ENCODE measurements around the gene CARM1. TPM values are rescaled to one million over a fixed set of nuclear protein-coding genes. Genes with fewer than 3 reads are reported as not detected.
"Not testable (repeated sequence)": the region's sequence is repeated elsewhere in the genome, so short reads cannot be mapped to it uniquely, and the experiment has no call there.

The CARM1 gene
- total RNA-seq, 1 experiment from 2014 or later = 103 TPM

- DNase-seq (ENCODE audit: low read depth, low spot score); intact Hi-C loops (cut with micrococcal nuclease); H3K9me3 ChIP-seq (ENCODE audit: control insufficient read depth in 1 of 2, insufficient read depth in 1 of 2, low read depth in 1 of 2, low read length in 2 of 2); H3K4me3 ChIP-seq (replicated peaks in 1 of 2; ENCODE audit: low read depth in 1 of 2, low read length in 2 of 2); H3K27me3 ChIP-seq (ENCODE audit: insufficient read depth, low read length); POLR2A ChIA-PET; H3K36me3 ChIP-seq (ENCODE audit: control insufficient read depth in 1 of 2, insufficient read depth in 2 of 2, low read length in 2 of 2); H3K4me2 ChIP-seq (ENCODE audit: low read length); H3K9me2 ChIP-seq (ENCODE audit: insufficient read depth); ATAC-seq; H2AFZ ChIP-seq (ENCODE audit: low read depth, low read length, poor library complexity, severe bottlenecking); BruUV-seq (replicated peaks); H4K20me1 ChIP-seq (ENCODE audit: insufficient read depth); RAD21 ChIA-PET (ENCODE audit: low non-redundant PET in 1 of 2, low total read pairs in 2 of 2, uncharacterized antibody in 2 of 2, unreplicated experiment in 2 of 2): not testable (repeated sequence)
- Histone ChIP-seq H3K79me2 (ENCODE audit: insufficient read depth, low read length) (peaks cover 100% of the 10 kb centered on the region), H3K27ac (ENCODE audit: low read depth, low read length) (peak overlapping the region; percentile 45; the same call in 1 of the 2 replicates), H3K9ac (ENCODE audit: low read length) (peak overlapping the region; percentile 50; the same call in 1 of the 2 replicates), H3K4me1 (ENCODE audit: control insufficient read depth in 1 of 2, insufficient read depth in 2 of 2, low read length in 2 of 2) (peaks cover 39 to 82% of the 10 kb centered on the region in 2 experiments)
- CTCF ChIA-PET = interaction anchor here (1.0 to 1.3 kb wide), 3 partner anchors 17 to 59 kb away, joined by 3 to 4 read pairs (median 3); no protein-coding TSS in a partner anchor
These were observed 6.3 kb downstream of the CARM1 start for GRCh38 chr19:10877608-10878007.

GRCh38 chr19:10878253-10878652 is 6.9 kb downstream of the CARM1 start:
- CTCF ChIA-PET = interaction anchor here (1.0 to 3.7 kb wide), 3 partner anchors 14 to 20 kb away, joined by 3 to 15 read pairs (median 4); no protein-coding TSS in a partner anchor
- Histone ChIP-seq H3K27ac (ENCODE audit: low read depth, low read length) (peak overlapping the region; percentile 45), H3K4me1 (ENCODE audit: control insufficient read depth in 1 of 2, insufficient read depth in 2 of 2, low read length in 2 of 2) (peaks cover 32 to 82% of the 10 kb centered on the region in 2 experiments), H2AFZ (ENCODE audit: low read depth, low read length, poor library complexity, severe bottlenecking) (no peak overlapping the region), H3K27me3 (ENCODE audit: insufficient read depth, low read length) (no peaks in the 10 kb centered on the region), H3K79me2 (ENCODE audit: insufficient read depth, low read length) (peaks cover 100% of the 10 kb centered on the region), H4K20me1 (ENCODE audit: insufficient read depth) (no peaks in the 10 kb centered on the region), H3K36me3 (ENCODE audit: control insufficient read depth in 1 of 2, insufficient read depth in 2 of 2, low read length in 2 of 2) (no peaks in the 10 kb centered on the region), H3K4me2 (ENCODE audit: low read length) (no peak overlapping the region), H3K9me3 (ENCODE audit: control insufficient read depth in 1 of 2, insufficient read depth in 1 of 2, low read depth in 1 of 2, low read length in 2 of 2) (no peaks in the 10 kb centered on the region), H3K9ac (ENCODE audit: low read length) (peak overlapping the region; percentile 50), H3K4me3 (replicated peaks in 1 of 2; ENCODE audit: low read depth in 1 of 2, low read length in 2 of 2) (no peak overlapping the region), H3K9me2 (ENCODE audit: insufficient read depth) (no peaks in the 10 kb centered on the region)
- BruUV-seq (replicated peaks) = TSS peak; percentile 16
- POLR2A ChIA-PET = interaction anchor here (0.6 kb wide), 1 partner anchor 11 kb away, joined by 3 read pairs; no protein-coding TSS in a partner anchor
- intact Hi-C loops (cut with micrococcal nuclease) = no loop called here
- TF ChIP-seq SRF (IDR thresholded peaks at IDR 0.05; ENCODE audit: low read depth) (no peak), EGR1 (IDR thresholded peaks at IDR 0.05; ENCODE audit: low read depth) (no peak), ELF1 (IDR thresholded peaks at IDR 0.05; ENCODE audit: borderline replicate concordance, low read depth) (no peak), ZFX (IDR thresholded peaks at IDR 0.05) (no peak), REST (IDR thresholded peaks at IDR 0.05; ENCODE audit: low read depth) (no peak), YY1 (IDR thresholded peaks at IDR 0.05; ENCODE audit: extremely low read depth, insufficient replicate concordance, low read depth, low read length) (no peak), SIN3A (IDR thresholded peaks at IDR 0.05; ENCODE audit: low read depth) (no peak), POLR2AphosphoS5 (IDR thresholded peaks at IDR 0.05; ENCODE audit: low read depth, low read length) (no peak), ATF3 (IDR thresholded peaks at IDR 0.05) (no peak), EZH2phosphoT487 (IDR thresholded peaks at IDR 0.05; ENCODE audit: borderline replicate concordance) (no peak), POLR2A (IDR thresholded peaks at IDR 0.05; ENCODE audit: borderline replicate concordance, extremely low read depth, insufficient read depth, insufficient read length) (no peak), CEBPB (IDR thresholded peaks at IDR 0.05; ENCODE audit: low read depth) (no peak), FOSL1 (IDR thresholded peaks at IDR 0.05; ENCODE audit: low read depth) (no peak), ZNF274 (IDR thresholded peaks at IDR 0.05; ENCODE audit: low read depth, low read length) (no peak), CTCF (IDR thresholded peaks at IDR 0.05 in 2 of 3, conservative IDR thresholded peaks at IDR 0.05 in 1 of 3; ENCODE audit: borderline replicate concordance in 1 of 3, insufficient read depth in 1 of 3, low read depth in 2 of 3, low read length in 2 of 3) (no peak), EZH2 (IDR thresholded peaks at IDR 0.05) (no peak)
- ATAC-seq = no peak
- RAD21 ChIA-PET (ENCODE audit: low non-redundant PET in 1 of 2, low total read pairs in 2 of 2, uncharacterized antibody in 2 of 2, unreplicated experiment in 2 of 2) = no interaction called here
- no peak for DNase-seq (ENCODE audit: low read depth, low spot score)
